ENCODE measurements around the gene ATG12.

DNA sequence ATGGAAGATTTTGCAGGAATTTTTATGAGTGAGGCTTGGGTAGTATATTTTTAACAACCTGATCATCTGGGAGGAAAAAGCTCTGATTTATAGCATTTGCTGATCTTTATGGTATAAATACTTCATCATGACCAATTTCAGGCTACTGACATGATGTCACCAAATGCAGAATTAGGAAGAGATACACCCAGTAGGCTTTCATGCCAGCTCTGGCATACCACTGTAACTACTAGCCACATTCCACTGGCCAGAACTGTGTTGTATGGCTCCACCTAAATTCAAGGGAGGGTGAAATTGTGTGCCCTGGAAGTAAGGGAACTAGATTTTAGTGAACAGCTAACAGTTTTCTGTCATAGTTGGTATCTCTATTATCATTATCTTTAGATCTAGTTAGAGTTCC, 18.0 kb upstream of the ATG12 start:
- TF ChIP-seq CTCF (conservative IDR thresholded peaks at IDR 0.05; ENCODE audit: low read depth, low read length) (no peak), EZH2phosphoT487 (IDR thresholded peaks at IDR 0.05; ENCODE audit: borderline replicate concordance, low read length) (no peak), EZH2 (IDR thresholded peaks at IDR 0.05; ENCODE audit: low read length, unreplicated experiment) (no peak)

Data from PC-3 (cell line).